ENCODE results near the gene TTR. TPM values are rescaled to one million over a fixed set of nuclear protein-coding genes. Genes with fewer than 3 reads are reported as not detected.

TTR gene
- total and polyA plus RNA-seq, 3 donors from 2014 or later = 0.63 to 2.8 (median 1.1) TPM

GRCh38 chr18:31598021-31598805 lies 6.5 kb downstream of the TTR start:
- 92 to 93% methylated on average over 13 of the region's 13 CpGs for WGBS, 2 donors

GRCh38 chr18:31603315-31603714 lies 11.6 kb downstream of the TTR start:
- H3K36me3 ChIP-seq (ENCODE audit: low read depth, missing control alignments) = no peaks in the 10 kb centered on the region
- no peaks in the 10 kb centered on the region for H3K27me3 ChIP-seq
- no peaks in the 10 kb centered on the region for H3K4me1 ChIP-seq
- TF ChIP-seq CTCF (IDR thresholded peaks at IDR 0.05) (no peak), POLR2A (IDR thresholded peaks at IDR 0.05) (no peak)
- intact Hi-C loops (cut with DNase I; ENCODE audit: low total_unique reads) = no loop called here
- no peak overlapping the region for H3K4me3 ChIP-seq
- H3K9me3 ChIP-seq = no peaks in the 10 kb centered on the region
- no peak overlapping the region for H3K27ac ChIP-seq
- no peak for DNase-seq

More at GRCh38 chr18:31598021-31598805, 6.5 kb downstream of the TTR start:
- H3K4me1 ChIP-seq = no peaks in the 10 kb centered on the region
- no peak for TF ChIP-seq CTCF (IDR thresholded peaks at IDR 0.05)
- no peak for TF ChIP-seq POLR2A (IDR thresholded peaks at IDR 0.05)
- no peak overlapping the region for H3K4me3 ChIP-seq
- H3K9me3 ChIP-seq = no peaks in the 10 kb centered on the region
- H3K27ac ChIP-seq = no peak overlapping the region
- no peaks in the 10 kb centered on the region for H3K36me3 ChIP-seq (ENCODE audit: low read depth, missing control alignments)
- intact Hi-C loops (cut with DNase I; ENCODE audit: low total_unique reads) = no loop called here
- DNase-seq = no peak
- no peaks in the 10 kb centered on the region for H3K27me3 ChIP-seq

DNA sequence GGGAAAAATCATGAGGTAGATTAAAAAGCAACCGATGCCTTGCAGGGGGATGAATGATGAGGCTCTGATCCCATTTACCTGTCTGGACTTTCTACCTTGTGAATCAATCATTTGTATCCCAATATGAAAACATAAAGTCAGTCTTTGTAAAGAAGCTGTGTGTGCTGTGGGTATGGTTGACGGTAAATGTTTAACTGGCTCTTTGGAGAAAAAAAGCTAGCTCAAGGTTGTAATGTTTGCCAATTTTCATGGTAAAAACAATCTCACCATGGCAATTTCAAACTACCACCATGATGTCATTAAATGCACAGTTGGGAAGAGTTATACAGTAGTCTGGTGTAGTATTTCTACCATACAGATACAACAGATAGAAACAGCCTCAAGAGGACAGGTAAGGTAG lies 14.6 kb downstream of the TTR start:
- 77 to 85% methylated on average over 2 of the region's 2 CpGs for WGBS, 2 donors
- H3K27me3 ChIP-seq = no peaks in the 10 kb centered on the region
- no peak overlapping the region for H3K4me3 ChIP-seq
- H3K4me1 ChIP-seq = no peaks in the 10 kb centered on the region
- H3K36me3 ChIP-seq (ENCODE audit: low read depth, missing control alignments) = no peaks in the 10 kb centered on the region
- no peak for DNase-seq
- H3K27ac ChIP-seq = no peak overlapping the region
- intact Hi-C loops (cut with DNase I; ENCODE audit: low total_unique reads) = no loop called here
- TF ChIP-seq POLR2A (IDR thresholded peaks at IDR 0.05) = no peak
- TF ChIP-seq CTCF (IDR thresholded peaks at IDR 0.05) = no peak
- H3K9me3 ChIP-seq = no peaks in the 10 kb centered on the region

GRCh38 chr18:31607384-31607783 lies 15.7 kb downstream of the TTR start:
- no peaks in the 10 kb centered on the region for H3K4me1 ChIP-seq
- H3K27ac ChIP-seq = no peak overlapping the region
- H3K4me3 ChIP-seq = no peak overlapping the region
- intact Hi-C loops (cut with DNase I; ENCODE audit: low total_unique reads) = no loop called here
- no peak for DNase-seq
- no peaks in the 10 kb centered on the region for H3K36me3 ChIP-seq (ENCODE audit: low read depth, missing control alignments)
- H3K27me3 ChIP-seq = no peaks in the 10 kb centered on the region
- no peaks in the 10 kb centered on the region for H3K9me3 ChIP-seq
- 43 to 53% methylated on average over 5 of the region's 5 CpGs for WGBS, 2 donors
- TF ChIP-seq CTCF (IDR thresholded peaks at IDR 0.05) (no peak), POLR2A (IDR thresholded peaks at IDR 0.05) (no peak)

DNA sequence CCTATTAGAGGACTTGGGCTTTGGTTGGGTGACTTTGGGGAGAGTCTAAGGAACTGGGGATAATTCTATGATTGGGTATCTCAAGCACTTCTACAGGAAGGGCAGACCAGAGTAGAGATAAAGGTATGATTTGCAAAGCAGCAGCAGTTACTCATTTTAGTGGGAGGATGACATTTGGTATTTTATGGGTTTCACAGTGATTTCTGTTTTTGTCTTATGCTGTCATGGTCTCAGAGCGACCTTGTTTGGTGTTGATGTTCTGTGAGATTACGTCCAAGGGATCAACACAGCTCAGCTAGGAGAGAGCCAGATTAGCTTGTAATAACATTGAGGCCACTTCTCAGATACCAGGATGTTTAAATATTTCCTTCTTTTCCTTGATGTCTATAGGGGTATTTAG lies 18.2 kb downstream of the TTR start:
- Histone ChIP-seq H3K9me3 (no peaks in the 10 kb centered on the region), H3K4me3 (no peak overlapping the region), H3K27me3 (no peaks in the 10 kb centered on the region), H3K36me3 (ENCODE audit: low read depth, missing control alignments) (no peaks in the 10 kb centered on the region), H3K27ac (no peak overlapping the region), H3K4me1 (no peaks in the 10 kb centered on the region)
- WGBS, 2 donors = 68 to 74% methylated on average over 2 of the region's 2 CpGs
- TF ChIP-seq CTCF (IDR thresholded peaks at IDR 0.05) = no peak
- no peak for TF ChIP-seq POLR2A (IDR thresholded peaks at IDR 0.05)
- intact Hi-C loops (cut with DNase I; ENCODE audit: low total_unique reads) = no loop called here
- DNase-seq = no peak

Measured in testis (tissue), 3 donors.